Activated gamma-delta T cell treated with anti-CD3 and anti-CD28 coated beads, Interleukin-2, amount 50 U/mL, for 16 hours (primary cell): Measurements from ENCODE around the gene HK1.
"Not testable (repeated sequence)": the region's sequence is repeated elsewhere in the genome, so short reads cannot be mapped to it uniquely, and the experiment has no call there.

Experiments used
- DNase-seq: peaks from one replicate; pipeline ENCODE4 v3.0.0-alpha.2; 2020; ENCODE audit warnings: low read depth

The HK1 gene

DNA sequence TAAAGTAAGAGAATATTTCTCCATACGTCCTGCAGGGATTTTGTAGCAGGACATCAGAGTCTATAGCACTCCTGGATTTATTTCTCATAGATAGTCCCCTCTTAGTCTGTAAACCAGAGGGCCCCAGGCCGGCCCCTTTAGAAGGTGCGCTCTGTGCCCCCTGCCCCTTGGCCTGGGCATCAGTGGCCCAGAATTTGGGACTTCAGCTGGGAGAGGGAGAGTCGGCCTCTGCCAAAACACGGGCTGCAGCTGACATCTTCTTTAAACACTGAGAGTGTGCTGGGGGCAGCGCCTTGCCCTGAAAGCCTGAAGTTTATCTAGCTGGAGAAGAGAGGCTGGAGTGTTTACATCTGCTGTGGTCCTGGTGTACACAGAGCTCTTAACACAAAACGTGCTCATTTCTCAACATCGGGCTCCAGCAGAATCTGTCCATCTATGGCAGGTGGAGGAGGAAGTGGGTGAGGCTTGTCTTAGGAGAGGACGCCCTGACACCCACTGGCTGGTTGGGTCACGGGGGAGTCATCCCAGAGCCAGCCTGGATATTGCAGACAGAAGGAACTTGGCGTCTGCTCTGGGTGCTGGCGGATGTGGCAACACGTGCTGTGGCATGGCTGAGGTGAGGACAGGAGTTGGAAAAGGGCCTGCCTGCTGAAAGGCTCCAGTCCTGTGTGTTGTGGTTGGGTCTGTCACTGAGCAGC, 143.5 kb downstream of the HK1 start:
- no peak for DNase-seq

DNA sequence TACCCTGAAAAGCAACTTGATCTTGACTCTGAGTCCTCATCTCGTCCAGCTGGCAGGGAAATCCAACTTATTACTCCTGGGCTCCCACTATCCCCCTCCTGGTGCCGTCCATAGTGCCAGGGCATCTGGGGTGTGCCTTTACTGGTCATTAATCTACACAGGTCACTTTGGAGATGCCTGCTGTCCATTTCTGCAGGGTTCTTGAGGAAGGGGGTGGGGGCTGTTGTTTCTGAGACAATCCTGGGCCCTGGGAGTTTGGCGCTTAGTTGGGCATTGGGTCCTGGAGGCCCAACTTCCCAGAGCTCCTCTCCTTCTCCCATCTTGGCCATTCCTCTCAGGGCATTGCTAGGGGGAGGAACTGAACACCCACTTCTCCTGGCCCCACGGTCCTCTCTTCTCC, 144.4 kb downstream of the HK1 start:
- no peak for DNase-seq

DNA sequence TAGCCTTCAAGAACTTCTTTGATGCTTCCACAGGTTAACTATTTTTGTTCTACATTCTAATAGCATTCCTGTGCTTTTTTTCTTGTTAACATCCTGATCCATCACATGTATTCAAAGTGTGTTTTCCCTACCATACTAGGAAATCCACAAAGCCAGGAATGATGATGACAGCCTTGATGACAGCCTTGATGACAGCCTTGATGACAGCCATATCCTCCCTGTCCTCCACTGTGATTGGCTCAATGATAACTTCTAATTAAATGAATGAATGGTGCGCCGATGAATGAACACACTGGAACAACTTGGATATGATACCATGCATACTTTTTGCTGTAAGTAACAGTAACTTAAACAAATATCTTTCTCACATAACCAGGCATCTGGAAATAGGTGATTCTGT, 146.7 kb downstream of the HK1 start:
- DNase-seq, result no peak

DNA sequence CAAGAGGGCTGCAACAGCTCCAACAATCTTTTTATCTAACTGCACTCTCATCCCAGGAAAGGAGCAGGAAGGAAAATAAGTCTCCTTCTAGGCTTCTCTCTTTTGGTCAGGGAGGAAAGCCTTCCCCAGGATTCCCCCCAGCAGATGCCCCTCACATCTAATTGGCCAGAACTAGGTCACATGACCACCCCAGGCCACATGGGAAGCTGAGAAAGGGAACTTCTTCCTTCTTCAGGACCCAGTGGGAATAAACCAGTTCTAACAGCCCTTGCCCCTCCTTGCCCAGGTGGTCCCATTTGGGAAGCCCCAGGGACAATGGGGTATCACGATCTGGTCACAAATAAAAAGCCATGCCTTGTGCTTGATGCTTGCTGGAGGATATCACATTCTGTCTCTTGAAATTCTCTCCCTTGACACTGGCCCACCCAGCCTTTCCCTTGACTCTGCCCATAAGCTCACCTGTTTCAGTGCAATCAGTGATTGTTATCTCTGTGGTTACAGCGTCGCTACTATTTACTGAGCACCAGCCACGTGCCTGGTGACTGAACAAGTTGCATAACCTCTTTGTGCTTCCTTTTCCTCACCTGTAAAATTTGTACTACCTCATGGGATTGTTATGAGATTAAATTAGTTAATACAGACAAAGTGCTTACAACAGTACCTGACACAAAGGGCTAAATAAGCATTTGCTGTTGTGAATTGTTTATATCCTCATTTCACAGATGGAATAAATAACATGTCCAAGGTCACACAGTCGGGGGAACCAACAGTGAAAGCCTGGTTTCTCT, 147.4 kb downstream of the HK1 start:
- DNase-seq, result no peak

DNA sequence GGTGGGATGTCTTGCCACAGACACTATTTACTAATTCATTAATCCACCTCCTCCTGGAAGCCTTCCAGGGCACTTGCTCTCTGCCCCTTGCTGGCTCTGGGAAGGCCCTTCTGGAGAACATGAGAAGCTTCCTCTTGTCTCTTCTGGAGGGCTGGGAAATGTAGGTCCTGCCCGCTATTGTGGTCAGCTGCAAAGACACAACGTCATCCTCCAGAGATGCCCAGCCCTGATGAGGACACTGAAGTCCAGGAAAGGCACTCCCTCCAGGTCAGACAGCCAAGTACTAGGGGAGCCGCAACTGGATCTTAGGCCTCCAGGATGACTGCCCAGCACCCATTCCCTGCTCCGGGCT, 148.1 kb downstream of the HK1 start:
- DNase-seq, result no peak

DNA sequence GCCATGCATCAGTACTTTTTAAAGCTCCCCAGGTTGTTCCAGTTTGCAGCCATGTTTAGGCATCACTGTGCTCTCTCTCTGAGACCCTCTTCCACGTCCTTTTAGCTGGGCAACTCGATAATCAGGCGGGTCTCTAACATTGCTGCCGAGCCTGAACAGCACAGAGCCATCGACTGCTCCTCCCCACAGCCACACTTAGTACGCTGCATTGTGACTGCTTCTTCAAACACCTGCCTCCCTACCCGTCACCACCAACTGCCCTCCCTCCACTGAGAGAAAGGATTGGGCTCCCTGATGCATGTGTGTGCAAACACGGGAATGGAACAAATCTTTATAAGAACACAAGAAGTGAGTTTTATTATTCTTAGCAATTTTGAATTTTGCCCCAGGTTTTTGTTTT, 149.9 kb downstream of the HK1 start:
- no peak for DNase-seq

DNA sequence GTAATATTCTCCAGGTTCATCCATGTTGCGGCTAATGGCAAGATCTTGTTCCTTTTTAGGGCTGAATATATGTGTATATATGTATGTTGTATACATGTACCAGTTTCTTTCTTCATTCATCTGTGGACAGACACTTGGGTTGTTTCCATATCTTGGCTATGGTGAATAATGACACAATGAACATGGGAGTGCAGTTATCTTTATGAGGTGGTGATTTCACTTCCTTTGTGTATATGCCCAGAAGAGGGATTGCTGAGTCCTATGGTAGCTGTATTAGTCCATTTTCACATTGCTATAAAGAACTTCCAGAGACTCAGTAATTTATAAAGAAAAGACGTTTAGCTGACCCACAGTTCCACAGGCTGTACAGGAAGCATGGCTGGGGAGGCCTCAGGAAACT, 155.9 kb downstream of the HK1 start:
- no peak for DNase-seq

DNA sequence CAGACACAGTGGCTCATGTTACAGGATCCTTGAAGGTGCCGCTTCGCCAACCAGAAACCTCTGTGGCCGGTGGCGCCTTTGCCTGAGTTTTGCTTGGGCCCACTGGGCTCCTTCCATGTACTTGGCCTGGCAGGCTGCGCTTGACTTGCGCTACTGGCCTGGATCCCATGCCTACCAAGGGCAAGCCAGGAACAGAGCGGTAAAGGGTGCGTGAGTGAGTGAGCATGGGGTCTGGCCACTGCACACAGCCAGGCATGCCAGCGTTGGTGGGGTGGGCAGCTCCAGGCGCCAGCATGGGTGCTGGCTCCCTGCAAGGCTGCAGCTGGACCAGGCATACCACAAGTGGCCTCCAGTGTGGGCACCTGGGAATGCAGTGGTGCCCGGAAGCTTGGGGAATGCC, 156.6 kb downstream of the HK1 start:
- DNase-seq, result no peak

DNA sequence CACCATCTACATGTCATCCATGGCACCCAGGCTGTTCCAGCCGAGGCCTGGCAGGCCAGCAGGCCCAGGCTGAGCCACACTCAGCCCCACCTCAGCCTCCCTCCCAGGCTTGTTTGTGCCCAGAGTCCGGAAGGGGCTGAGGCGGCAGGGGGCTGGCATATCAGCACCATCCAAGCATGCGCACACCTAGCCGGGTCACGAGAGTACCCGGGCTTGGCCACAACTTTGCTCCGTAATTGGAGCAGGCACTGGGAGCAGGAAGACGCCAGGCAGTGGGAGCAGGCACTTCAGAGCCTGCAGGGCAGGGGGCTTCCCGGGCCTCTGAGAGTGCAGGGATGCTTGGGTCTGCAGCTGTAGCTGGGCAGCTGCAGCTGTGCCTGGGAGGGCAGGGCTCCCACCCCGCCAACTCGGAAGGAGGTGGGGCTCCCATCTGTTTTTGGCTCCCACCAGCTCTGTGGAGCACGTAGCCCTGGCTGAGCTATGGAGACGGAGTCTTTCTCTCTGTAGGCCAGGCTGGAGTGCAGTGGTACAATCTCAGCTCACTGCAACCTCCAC, 157.7 kb downstream of the HK1 start:
- no peak for DNase-seq

DNA sequence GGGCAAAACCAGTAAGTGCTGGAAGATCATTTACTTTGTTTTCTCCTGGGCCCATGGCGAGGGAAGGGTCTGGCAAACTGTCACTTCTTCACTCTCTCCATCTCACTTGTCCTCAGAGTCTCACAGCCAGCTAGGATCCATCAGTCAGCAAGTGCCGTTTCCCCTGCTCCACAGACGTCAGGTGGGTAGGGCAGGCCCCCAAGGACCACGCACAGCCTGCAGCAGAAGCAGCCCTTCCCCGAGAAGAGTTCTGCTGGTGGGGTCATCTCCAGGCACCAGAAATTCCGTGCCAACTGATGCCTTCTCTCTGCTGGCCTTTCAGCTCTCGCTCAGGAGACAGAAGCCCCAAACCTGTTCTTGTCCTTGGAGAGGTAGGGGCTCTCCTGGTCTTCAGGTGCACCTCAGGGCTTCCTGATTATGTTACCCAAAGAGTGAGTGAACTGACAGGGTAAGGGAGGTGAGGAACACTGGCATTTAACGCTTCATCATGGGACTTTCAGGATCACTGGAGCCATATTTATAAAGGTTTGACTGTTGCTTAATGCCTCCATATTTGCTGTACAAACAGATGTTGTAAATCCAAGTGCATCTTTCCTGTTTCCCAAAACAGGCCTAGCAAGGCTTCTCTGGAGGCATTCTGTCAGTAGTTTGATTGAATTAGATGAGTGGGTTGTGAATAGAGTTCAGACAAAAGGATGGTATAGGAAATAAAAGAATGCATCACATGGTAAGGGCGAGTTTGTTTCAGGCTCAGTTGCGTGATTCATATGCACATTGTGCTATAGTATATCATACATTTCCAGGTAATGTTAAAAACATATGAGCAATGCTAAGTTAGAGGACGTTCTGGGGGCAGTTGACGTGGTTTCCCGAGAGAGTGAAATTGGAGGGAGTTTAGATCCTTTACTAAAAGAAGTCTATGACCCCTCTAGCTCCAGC, 159.3 kb downstream of the HK1 start:
- DNase-seq, result no peak

DNA sequence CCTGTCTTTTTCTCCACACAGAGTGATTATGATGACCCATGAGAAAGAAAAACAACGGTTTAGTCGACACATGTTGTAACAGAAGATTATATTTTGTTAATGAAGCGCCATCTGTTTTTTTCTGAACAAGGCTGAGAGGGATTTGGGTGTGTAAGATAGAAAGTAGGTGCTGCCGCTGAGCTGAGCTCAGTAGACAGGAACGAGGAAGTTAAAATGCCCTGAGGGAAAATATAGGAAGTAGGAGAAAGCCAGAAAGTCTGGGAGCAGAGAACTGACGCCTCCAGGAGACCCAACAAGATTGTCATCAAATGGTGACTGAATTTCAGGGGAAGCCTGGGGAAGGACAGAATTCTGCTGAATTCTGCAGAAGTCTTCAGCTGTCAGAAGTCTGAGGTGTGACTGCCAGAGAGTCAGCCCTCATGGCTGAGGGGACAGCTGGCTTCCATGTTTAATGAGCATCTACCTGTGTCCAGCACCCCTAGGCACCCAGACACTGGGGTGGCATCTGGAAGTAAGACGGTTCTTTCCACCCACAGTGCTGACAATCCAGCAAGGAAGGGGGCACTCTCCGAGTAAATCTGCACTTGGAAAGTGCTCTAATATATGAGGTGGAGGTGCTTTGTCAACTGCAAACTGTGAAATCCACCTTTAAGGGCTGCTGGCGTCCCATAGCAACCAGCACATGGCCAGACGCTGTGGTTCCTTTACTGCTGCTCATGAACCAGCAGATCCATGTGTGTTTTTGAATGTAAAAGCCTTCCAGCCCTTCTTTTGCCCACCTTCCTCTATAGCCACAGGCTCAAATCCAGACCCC, 160.4 kb downstream of the HK1 start:
- DNase-seq, result no peak

DNA sequence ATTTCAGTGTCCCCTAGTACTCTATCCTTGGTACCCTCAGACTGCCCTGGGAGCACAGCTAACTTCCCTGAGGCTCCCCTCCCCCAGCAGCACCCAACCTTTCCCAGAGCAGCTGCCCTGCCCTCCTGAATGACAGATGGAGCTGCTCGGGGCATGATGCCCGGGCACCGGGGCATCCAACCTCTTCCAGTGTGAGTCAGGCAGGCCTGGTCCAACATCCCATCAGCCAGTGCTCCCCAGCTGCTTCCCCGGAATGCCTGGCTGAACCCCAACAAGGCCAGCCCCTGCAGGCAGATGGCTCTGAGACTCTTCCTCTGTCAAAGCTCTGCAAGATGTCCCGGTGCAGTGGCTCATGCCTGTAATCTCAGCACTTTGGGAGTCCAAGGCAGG, 161.0 kb downstream of the HK1 start:
- DNase-seq, result no peak

DNA sequence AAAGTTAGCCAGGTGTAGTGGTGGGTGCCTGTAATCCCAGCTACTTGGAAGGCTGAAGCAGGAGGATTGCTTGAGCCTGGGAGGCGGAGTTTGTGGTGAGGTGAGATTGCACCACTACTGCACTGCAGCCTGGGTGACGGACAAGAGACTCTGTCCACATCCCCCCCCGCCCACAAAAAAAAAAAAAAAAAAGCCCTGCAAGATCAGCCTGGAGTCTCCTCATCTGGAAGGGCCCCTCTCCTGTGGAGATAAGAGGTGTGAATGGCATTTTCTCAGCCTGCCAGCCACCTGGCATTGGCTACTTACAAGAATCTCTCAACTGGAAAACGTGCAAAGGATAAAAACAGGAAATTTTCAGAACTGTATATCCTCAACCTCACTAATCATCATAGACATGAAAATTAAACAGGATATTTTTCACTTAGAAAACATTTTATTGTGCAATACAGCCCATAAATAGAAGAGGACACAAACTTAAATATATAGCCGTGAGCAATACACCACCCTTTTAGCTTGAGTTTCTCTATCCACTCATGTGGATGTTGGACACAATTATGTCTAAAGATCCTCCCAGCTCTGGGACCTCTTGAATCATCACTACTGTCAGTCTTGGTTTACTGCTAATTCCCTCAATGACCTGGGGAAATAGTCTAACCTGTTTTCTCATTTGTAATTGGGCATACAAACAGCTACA, 161.7 kb downstream of the HK1 start:
- DNase-seq, result no peak

DNA sequence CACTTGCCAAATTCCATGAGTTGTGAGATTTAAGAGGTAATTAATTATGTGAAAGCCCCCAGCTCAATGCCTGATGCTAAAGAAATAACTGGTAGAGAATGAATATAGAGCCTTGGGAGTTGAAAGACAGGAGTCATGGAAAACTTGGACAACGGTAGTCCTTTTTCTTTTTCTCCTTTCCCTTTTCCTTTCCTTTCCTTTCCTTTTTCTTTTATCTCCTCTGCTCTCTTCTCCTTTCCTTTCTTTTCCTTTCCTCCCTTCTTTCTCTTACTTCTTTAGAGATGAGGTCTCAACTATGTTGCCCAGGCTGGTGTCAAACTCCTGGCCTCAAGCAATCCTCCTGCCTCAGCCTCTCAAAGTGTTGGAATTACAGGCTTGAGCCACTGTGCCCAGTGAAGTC, 165.1 kb downstream of the HK1 start:
- no peak for DNase-seq

DNA sequence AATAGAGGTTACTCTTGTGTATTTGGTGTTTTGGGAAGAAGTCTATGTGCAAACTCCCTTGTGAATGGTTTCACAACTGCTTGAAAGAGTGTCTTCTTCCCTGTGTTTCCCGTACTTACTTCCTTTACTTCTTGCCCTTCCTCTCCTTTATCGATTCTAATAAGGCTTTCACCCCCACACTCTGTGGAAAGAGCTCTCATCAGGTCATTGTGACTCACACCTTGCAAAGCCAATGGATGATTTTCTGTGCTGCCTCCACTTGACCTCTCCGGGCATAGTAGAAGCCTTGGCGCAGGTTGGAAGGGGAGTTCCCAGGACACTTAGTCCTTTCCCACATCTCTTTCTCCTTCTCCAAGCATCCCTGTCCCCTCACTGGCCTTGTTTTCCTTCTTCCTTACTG, 166.7 kb downstream of the HK1 start:
- no peak for DNase-seq

DNA sequence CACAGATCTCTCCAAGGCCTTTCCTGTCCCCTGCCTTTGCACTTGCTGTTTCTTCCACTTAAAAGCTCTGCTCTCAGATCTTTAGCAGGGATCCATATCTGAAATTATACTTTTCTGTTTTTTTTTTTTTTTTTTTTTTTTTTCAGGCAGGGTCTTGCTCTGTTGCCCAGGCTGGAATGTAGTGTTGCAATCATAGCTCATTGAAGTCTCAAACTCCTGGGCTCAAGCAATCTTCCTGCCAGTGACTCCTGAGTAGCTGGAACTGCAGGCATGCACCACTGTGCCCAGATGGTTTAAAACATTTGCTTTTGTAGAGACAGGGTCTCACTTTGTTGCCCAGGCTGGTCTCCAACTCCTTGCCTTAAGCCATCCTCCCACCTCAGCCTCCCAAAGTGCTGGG, 167.9 kb downstream of the HK1 start:
- DNase-seq, result no peak

DNA sequence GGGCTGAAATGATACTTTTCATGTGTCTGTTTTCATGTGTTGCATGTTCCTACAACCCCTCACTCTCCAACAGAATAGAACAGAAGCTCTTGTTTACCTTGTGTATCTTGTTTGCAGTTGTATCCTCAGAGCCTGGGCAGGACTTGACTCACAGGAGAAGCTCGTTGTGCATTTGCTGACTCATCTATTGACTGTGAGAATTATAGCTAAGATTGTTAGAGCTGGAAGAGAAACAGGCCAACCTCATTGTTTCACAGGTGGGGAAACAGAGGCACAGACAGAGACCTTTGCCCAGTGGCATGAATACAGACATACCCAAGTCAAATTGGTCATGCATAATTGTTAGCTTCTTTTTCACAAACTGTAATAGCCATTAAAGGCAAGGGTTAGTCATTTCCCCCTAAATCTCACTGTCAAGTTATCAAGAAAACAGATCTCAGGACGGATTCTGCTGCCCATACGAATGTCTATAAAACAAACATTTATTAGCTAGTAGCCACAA, 168.4 kb downstream of the HK1 start:
- no peak for DNase-seq

DNA sequence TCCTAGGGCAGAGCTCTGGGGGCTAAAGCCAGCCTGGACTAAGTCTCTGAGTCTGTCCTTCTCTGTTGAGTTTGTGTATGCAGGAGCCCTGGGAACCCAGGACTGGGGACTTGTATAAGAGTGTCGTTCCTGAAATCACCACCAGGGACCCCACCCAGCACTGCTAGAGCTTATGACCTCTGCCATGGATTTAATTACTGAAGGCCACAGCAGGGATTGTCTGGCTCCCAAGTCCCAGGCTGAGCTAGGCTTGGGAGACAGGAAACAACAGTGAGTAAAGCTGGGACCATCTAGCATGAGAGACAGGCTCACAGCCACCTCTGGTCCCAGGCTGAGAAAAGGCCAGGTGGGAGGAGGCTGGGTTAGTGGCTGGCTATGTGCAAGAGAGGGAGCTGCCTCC, 171.5 kb downstream of the HK1 start:
- DNase-seq, result peak; percentile 16

DNA sequence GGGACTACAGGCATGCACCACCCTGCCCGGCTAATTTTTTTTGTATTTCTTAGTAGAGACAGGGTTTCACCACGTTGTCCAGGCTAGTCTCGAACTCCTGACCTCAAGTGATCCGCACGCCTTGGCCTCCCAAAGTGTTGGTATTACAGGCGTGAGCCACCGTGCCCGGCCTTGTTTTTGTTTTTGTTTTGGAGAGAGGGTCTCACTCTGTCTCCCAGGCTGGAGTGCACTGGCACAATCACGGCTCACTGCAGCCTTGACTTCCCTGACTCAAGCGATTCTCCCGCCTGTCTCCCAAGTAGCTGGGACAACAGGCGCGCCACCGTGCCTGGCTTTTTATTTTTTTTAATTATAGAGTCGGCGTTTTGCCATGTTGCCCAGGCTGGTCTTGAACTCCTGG, 172.1 kb downstream of the HK1 start:
- not testable (repeated sequence) for DNase-seq

DNA sequence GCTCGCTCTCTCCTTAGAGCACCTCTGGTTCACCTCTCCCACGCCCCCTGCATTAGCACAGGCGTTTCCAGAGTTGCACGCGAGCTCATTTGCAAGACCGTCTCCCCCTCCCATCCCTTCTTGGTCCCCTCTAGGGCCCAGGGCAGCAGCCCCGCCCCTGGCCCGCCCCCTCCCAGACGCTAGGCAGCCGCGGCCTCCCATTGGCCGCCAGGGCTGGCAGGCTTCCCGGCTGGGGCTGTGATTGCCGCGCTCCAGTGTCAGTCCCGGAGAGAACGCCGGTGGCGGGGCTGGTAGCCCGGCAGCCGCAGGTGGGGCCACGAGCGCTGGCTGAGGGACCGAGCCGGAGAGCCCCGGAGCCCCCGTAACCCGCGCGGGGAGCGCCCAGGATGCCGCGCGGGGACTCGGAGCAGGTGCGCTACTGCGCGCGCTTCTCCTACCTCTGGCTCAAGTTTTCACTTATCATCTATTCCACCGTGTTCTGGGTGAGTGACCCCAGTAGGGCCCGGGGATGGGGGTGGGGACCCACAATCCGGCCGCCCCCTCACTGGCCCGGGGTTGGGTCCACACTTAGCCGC, 173.0 kb downstream of the HK1 start, which contains the start of gene TSPAN15:
Gene TSPAN15 (plus strand): TSS at position 257 of the 575 bp plus-strand sequence. CDS start 130 bp downstream, at position 387.
- peak; percentile 52 for DNase-seq
